Keratinocyte (primary cell): ENCODE measurements around the gene C4orf36.

Experiments
- CTCF ChIP-seq, 3 experiments: IDR thresholded peaks in 1 of 3; conservative IDR thresholded peaks in 1 of 3; optimal IDR thresholded peaks in 1 of 3; 2 replicates in 2 of 3; 3 replicates in 1 of 3; pipeline versions ENCODE3 to v1.5.1; 2011; ENCODE audit warnings: low read length in 3 of 3, mild to moderate bottlenecking in 3 of 3, moderate library complexity in 2 of 3, control low read depth in 1 of 3, inconsistent platforms in 1 of 3; ENCODE audit not compliant: insufficient read depth in 2 of 3; ENCODE audit errors: extremely low read depth in 1 of 3
- EZH2 ChIP-seq: IDR thresholded peaks from one replicate; pipeline ENCODE4 v1.6.1; 2012; ENCODE audit warnings: inconsistent platforms, mild to moderate bottlenecking, low read length, moderate library complexity

GRCh38 chr4:86935566-86935852, 43.3 kb upstream of the C4orf36 start:
- no peak for TF ChIP-seq CTCF (optimal IDR thresholded peaks at IDR 0.05 in 1 of 3, IDR thresholded peaks at IDR 0.05 in 1 of 3, conservative IDR thresholded peaks at IDR 0.05 in 1 of 3; ENCODE audit: extremely low read depth in 1 of 3, insufficient read depth in 2 of 3, low read length in 3 of 3)
- no peak for TF ChIP-seq EZH2
